Stimulated activated naive CD4-positive, alpha-beta T cell treated with Interleukin-2 at 50 U/mL for 16 hours (primary cell): ENCODE measurements around the gene MYH9.
"Not testable (repeated sequence)": the region's sequence is repeated elsewhere in the genome, so short reads cannot be mapped to it uniquely, and the experiment has no call there.

Experiments used
- DNase-seq: peaks from one replicate; lab custom pipeline; 2025; lab: John Stamatoyannopoulos, UW

Gene MYH9

DNA sequence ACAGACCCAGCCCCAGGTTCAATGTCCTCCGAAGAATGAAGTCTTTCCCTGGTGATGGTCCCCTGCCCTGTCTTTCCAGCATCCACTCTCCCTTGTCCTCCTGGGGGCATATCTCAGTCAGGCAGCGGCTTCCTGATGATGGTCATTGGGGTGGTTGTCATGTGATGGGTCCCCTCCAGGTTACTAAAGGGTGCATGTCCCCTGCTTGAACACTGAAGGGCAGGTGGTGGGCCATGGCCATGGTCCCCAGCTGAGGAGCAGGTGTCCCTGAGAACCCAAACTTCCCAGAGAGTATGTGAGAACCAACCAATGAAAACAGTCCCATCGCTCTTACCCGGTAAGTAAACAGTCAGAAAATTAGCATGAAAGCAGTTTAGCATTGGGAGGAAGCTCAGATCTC, 120.7 kb downstream of the MYH9 start:
- no peak for DNase-seq

DNA sequence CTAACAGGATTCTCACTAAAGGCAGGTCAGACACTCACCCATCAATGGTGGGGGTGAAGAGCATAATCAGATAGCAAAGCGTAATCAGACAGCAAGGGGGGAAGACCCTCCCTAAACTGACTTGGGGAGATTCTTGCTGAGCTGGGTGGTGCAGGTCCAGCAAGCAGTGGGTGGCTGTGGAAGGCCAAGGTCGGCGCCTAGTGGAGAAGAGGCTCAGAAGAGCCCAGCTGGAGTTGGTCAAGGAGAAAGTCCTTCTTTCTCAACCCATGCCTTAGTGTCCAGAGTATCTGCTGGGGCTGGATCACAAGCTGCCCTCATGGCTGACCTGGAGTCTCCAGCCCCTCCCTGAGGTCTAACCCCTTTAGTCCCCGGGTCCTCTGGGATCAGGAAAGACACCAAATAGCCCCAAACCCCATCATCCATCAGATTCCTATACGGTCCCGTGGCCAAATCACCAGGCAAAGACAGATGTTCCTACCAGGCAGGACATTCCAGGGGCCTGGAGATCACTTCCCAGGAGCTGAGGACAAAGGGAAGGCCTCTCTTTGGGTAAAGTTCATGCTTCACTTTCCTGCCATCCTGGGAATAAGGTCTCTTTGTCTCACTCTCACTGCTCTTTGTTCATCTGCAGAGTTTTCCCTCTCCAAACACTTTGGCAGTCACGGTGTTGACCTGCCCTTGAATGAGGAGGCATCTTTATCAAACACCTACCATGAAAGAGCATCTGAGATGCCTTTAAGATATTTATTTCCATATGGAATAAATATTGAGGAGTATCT, 123.7 kb downstream of the MYH9 start:
- DNase-seq: not testable (repeated sequence)

DNA sequence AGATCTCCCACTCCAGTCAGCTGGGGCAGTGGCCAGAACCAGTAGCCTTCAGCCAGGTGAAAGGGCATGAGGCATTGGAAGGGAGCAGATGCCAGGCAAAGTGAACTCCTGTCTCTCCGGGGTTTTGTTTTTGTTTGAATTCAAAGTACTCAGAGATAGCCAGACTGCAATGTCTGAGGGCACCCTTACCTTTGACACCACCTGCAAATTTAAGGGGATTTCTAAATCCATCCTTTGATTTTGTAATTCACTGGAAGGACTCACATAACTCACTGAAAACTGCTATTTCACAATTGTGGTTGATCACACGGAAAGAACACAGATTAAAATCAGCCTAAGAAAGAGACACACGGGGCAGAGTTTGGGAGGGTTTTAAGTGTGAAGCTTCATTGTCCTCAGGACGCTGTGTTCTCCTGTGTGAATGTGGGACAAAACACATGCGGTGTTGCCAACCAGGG, 124.5 kb downstream of the MYH9 start:
- DNase-seq: not testable (repeated sequence)

DNA sequence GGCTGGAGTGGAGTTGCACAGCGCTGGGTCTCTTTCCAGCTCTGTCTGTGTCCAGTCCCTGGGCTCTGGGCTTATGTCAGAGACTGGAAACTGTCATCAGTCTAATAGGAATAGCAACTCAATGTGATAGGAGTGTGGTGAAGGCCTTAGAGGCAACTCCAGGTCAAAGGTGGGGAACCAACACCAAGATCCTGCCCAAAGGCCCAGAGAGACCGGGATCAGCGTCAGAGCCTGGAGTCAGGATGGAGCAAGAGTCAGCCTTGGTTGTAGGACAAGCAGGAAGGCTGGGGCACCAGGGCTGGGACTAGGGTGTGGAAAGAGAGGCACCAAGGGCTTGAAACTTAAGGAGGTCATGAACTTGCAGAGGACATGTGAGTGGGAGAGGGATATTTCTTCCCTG, 125.5 kb downstream of the MYH9 start:
- not testable (repeated sequence) for DNase-seq

DNA sequence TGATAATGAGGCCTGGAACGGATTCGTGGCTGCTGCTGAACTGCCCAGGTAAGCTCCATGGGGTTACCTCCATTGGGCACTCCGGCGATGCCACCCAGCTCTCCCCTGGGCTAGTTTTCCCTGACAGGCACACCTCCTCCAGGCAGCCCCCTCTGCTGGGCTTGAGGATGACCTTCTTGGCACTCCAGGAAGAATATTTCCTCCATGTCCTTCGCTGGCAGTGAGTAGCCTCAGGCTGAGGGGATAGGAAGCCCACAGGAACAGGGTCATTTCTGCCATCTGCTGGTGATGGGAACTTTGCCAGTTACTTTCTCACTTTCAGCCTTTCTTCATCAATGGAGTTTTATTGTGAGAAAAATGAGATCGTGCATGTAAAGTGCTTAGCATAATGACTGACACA, 126.1 kb downstream of the MYH9 start:
- DNase-seq: not testable (repeated sequence)

DNA sequence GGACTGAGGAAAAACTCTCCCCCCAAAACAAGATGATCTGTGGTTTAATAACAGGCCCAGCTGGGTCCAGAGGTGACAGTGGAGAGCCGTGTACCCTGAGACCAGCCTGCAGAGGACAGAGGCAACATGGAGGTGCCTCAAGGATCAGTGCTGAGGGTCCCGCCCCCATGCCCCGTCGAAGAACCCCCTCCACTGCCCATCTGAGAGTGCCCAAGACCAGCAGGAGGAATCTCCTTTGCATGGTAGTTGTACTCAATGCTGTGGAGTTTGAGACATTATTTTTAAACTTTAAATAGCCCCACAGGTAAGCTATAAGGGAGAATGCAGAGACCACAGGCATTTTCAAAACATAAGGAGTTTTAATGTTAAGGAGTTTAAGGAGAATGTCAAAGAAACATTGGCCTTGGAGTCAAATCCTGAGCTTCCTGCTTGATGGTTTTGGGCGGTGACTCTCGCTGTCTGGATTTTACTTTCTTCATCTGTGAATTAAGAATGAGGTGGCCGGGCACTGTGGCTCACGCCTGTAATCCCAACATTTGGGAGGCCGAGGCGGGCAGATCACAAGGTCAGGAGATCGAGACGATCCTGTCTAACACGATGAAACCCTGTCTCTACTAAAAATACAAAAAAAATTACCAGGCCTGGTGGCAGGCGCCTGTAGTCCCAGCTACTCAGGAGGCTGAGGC, 128.0 kb downstream of the MYH9 start:
- no peak for DNase-seq

DNA sequence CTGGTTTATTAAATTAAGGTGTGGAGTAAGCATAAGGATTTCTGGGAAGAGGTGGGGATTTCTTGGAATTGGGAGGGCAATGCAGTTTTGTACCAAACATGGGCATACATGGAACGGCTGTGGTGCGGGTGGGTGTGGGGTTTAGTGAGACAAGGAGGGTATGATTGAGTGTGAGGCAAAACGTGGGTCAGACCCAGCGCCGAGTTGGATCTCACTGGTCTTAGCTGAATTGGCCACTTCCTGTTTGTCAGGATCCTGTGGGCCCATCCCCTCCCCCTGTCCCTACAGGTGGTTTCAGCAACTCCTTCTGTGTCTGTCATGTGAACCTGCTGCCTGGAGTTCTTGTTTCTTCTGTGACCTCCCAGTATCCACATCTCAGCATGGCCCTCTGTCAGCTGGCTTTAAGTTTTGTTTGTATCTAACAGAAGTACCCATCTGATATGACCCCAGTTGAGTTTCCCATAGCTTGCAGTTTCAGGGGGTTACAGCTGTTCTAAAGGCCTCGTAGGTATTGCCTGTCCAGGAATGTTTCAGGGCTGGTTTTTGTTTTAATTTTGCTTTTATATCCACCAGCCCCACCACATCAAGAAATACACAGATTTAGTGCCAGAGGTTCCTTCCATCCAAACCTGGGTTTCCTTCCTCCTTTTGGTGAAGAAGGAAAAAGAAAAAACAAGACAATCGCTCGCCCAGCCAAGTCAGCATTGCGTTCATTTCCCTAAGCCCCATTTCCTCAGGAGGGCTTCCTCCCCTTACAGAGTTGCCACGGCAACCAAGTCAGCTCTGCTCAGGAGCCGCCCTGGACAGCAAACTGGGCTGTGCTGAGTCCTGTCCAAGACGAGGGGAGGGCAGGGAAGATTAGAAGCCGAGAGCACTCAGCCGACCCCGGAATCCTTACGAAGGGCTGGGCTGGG, 128.8 kb downstream of the MYH9 start:
- DNase-seq: no peak

DNA sequence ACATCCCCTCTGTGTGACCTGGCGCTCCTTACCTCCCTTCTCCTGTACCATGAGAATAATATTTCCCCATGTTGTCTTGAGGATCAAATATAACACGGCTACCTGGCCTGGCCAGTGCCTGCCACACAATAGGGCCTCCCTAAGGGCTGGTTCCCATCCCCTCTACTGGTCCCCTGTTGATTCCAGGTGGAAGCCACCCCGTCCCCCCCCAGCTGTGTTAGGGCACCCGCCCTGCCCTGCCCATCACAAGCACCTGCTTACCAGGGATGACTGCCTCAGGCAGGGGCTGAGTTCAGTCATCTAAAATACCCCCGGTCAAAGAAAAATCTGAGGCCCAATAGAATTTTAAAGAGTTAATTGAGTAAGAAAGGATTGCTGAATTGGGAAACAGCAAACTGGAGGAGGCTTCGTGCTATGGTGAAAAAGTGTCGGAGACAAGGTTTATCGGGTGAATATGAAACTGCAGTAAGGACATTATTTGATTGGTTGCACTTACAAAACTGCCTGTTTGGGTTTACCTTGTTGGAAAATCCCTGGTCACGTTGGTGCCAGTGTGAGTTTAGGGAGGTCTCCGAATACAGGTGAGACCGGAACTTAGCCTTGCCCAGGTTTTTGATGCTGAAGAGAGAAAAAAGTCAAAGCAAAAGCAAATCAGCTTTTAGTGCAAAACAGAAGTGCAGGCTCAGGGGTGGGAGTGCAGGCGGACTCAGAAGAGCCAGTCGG, 129.7 kb downstream of the MYH9 start:
- no peak for DNase-seq

DNA sequence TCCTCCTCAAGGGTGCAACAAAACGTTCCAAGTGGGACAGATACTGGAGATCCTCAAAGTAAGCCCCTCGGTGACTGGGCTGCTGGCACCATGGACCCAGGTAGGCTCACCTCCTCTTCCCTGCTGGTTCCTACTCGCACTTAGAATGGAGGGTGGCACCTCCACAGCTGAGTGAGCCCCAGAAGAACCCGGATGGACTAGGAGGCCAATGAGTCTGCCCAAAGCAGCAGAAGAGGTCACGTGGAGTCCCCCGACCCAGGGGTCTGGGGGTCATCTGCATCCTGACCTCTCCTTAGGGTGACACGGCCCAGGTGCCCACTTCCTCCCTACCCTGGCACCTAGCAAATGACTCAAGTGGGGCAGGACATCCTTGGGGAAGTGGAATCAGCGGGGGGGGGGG, 130.5 kb downstream of the MYH9 start:
- DNase-seq: no peak

DNA sequence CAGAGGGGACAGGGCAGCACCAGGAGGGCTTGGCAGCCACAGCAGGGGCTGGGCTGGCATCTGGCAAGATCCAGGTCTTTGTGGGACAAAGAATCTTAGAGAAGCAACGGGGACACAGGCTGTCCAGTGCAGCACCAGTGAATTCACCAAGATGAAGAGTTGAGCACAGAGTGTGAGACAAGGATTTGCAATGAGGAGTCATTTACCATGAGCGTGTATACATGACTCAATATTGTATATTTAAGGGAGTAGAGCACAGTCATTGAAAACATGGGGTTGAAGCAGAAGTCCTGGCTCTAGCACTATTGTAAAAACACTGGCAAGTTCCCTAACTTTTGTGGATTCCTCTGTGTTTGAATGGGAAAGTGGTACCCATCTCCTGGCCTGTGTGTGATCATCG, 131.3 kb downstream of the MYH9 start:
- DNase-seq: no peak

DNA sequence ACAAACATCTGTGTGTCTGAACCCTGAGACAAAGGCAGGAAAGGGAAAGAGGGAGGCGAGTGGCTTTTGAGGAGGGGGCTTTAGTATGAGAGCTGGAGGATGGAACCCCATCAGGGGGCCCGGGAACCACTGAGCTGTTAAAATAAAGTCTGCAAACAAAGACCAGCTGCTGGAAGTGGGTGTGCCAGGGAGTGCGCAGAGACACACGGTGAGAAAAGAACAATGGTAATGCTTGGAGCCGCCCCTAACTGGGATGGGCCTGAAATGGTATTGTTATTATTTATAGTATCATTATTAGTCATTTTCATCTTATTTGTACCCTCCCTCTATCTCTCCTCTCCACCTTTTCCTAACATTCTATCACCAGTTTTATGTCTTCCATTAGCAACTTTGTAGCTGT, 132.2 kb downstream of the MYH9 start:
- not testable (repeated sequence) for DNase-seq

DNA sequence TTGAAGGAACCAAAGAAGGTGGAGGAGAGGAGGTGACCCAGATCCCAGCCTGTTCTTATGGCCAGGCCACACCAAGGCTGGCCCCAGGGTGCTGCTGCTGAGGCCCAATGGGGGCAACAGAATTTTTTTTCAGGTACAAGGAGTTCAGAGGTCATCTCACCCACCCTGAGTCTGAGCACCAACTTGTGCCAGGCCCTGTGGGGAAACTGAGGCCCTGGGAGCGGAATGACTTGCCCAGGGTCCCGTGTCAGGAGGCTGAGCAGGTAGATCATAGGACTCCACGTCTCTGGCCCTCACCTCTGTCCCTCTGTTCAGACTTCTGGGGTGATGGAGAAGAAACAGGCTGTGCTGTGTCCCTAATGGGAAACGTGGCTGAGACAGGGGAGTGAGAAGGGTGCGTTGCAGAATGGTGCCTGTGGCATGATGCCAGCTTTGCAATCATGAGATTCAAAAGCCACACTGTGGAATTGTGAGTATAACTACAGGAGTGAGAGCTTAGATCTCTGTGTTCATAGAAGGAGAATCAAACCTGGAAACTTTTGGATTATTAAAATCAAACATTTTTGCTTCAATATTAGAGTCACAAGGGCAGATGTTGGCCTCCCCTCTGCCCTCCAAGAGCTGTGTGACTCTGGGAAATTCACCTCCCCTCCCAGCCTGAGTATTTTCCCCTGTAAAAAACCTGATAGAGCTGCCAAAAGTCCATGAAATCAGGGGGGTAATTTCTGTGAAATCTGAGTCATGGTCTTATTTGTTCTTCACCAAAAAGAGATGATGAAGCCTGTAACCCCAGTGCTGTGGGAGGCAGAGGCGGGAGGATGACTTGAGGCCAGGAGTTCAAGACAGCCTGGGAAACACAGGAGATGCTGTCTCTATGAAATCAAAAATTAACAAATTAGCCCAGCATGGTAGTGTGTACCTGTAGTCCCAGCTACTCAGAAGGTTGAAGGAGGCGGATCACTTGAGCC, 134.0 kb downstream of the MYH9 start:
- peak; percentile 59 for DNase-seq

DNA sequence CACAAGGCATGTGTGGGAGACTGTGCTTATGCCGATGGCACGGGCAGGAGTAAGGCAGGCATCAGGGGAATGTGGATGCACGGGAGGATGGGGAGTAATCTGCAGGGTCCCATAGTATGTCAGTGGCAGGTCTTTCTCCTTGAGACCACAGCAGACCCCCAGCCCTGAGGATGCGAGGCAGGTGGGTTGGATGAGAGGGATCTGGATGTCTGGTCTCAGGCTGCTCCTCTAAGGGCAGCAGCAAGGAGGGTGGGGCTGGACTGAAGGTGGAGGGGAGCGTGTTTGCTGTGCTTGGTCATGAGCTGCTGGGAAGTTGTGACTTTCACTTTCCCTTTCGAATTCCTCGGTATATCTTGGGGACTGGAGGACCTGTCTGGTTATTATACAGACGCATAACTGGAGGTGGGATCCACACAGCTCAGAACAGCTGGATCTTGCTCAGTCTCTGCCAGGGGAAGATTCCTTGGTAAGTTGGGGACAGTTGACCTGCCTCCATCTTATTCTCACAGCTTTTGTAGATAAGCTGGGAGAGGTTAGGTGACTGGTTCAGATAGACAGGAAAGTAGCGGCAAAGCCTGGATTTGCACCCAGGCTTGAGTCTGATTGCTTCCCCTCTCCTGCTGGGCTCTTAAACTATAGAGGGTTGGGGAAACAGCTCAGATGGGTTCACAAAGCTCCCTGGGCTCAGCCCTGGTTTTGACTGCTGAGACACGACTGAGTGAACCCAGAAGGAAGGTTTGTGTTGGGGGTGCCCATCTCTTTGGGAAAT, 134.8 kb downstream of the MYH9 start, which contains the start of gene APOL1:
Gene APOL1 (plus strand): TSS at position 380 of the 769 bp plus-strand sequence. CDS start 1,823 bp downstream, outside the sequence.
- DNase-seq: peak; percentile 53

DNA sequence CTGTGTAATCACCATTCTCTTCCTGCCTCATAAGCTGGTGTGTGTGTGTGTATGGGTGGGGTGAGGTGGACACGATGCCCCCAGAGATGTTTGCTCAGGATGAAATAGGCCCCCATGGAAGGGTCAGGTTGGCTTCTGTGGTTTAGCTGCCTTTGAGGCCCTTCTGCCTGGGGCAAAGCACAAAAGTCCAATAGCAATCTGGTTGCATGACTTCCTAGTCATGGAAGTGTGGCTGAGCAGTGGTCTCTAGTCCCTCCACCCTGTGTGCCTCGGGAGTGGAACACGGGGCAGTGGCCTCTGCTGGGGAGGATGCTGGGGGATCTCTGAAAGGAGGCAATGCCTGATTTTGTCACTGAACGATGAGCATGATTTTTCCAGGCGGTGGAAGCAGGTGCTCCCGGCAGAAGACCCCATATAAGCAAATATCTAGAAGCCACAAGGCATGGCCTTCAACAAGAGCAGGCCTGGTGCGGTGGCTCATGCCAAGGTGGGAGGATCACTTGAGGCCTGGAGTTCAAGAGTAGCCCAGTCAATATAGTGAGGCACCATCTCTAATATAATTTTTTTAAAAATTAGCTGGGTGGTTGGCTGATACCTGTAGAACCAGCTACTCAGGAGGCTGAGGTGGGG, 135.7 kb downstream of the MYH9 start:
- not testable (repeated sequence) for DNase-seq

DNA sequence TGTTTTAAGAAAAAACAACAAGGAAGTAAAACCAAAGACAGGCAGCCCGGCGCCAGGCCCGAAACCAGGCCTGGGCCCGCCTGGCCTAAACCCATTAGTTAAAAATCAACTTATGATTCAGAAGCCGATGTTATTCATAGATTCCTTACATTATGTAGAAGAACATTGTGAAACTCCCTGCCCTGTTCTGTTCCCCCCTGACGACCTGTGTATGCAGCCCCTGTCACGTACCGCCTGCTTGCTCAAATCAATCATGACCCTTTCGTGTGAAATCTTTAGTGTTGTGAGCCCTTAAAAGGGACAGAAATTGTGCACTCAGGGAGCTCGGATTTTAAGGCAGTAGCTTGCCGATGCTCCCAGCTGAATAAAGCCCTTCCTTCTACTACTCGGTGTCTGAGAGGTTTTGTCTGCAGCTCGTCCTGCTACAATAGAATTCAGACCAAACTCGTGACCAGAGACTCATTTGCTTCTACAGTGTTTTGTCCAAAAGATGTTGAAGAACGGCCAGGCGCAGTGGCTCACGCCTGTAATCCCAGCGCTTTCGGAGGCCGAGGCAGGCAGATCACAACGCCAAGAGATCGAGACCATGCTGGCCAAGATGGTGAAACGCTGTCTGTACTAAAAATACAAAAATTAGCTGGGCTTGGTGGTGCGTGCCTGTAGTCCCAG, 137.3 kb downstream of the MYH9 start:
- DNase-seq: not testable (repeated sequence)

DNA sequence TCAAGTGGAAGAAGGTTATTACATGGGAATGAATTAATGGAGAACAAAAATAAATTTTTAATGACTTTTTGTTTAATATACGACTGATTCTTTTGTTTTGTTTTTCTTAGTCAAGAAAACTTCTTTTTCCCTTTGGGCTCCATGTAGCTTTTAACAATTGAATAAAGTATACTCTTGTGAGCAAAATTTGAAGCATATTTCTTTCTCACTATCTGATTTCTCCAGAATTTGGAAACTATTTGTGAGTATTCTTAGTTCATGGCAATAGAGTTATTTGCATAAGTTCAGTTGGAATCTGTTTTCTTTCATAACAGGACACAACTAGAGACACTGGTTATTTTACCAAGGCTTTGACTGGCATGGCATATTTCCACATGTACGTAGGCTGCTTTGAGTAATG, 138.6 kb downstream of the MYH9 start:
- no peak for DNase-seq

DNA sequence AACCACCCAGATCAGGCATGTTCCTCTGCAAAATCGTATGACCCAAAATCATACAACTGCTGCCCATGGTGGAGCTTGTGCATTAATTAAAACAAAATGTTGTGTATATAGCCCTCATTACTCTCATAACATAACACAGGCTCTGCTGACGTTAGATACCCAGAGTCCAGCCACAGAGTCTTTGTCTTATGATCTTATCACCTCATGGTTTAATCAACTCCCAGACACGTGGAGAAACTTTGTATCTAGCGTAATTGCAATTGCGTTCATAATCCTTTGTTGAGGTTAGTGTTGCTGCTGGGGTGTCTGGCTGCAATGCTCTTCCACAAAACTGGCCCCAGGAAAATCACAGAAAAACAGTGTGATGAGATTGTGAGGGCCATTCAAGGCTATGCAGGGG, 139.8 kb downstream of the MYH9 start:
- DNase-seq: no peak

DNA sequence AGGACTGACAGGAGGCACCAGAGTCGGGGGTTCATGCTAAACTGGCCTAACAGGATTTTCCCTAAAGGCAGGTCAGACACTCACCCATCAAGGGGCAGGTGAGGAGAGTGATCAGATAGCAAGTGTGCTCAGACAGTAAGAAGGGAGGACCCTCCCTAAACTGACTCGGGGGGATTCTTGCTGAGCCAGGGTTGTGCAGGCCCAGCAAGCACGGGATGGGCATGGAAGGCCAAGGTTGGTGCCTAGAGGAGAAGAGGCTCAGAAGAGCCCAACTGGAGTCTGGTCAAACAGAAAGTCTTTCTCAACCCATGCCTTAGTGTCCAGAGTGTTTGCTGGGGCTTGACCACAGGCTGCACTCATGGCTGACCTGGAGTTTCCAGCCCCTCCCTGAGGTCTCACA, 141.0 kb downstream of the MYH9 start:
- DNase-seq: no peak
